Stimulated activated naive CD8-positive, alpha-beta T cell treated with anti-CD3 and anti-CD28 coated beads, Interleukin-15, Interleukin-2, amounts not matched to agents 100 ng/mL and 50 ng/mL, for 24 hours (primary cell): ENCODE measurements around the gene ZNF710.

Experiments
- H3K27ac Mint-ChIP-seq: one replicate; pipeline ENCODE4 v1.8.0; 2021; ENCODE audit warnings: mild to moderate bottlenecking, mixed read lengths
- H3K27me3 Mint-ChIP-seq: one replicate; pipeline ENCODE4 v1.8.0; 2021; ENCODE audit warnings: mixed read lengths
- H3K36me3 Mint-ChIP-seq: one replicate; pipeline ENCODE4 v1.8.0; 2021; ENCODE audit warnings: low read depth, mixed read lengths
- H3K4me1 Mint-ChIP-seq: one replicate; pipeline ENCODE4 v1.8.0; 2021; ENCODE audit warnings: low read depth, mixed read lengths
- H3K4me3 Mint-ChIP-seq: one replicate; pipeline ENCODE4 v1.8.0; 2021; ENCODE audit warnings: mild to moderate bottlenecking, mixed read lengths
- H3K9me3 Mint-ChIP-seq: one replicate; pipeline ENCODE4 v1.8.0; 2021; ENCODE audit warnings: mixed read lengths

ZNF710 gene

GRCh38 chr15:90003736-90004135, 2.6 kb downstream of the ZNF710 start:
- Mint-ChIP-seq H3K4me3 (peak overlapping the region; percentile 88), H3K27me3 (no peaks in the 10 kb centered on the region), H3K36me3 (peaks cover 16% of the 10 kb centered on the region), H3K4me1 (peaks cover 68% of the 10 kb centered on the region), H3K27ac (no peak overlapping the region), H3K9me3 (no peaks in the 10 kb centered on the region)

- peak overlapping the region; percentile 30 for H3K4me3 Mint-ChIP-seq
- no peak overlapping the region for H3K27ac Mint-ChIP-seq
- no peaks in the 10 kb centered on the region for H3K9me3 Mint-ChIP-seq
Observed at GRCh38 chr15:90004252-90004651, 3.1 kb downstream of the ZNF710 start.

GRCh38 chr15:90004671-90005070, 3.5 kb downstream of the ZNF710 start:
- Mint-ChIP-seq H3K27ac (peak overlapping the region; percentile 42), H3K4me1 (peaks cover 63% of the 10 kb centered on the region), H3K36me3 (peaks cover 21% of the 10 kb centered on the region), H3K27me3 (no peaks in the 10 kb centered on the region), H3K4me3 (peak overlapping the region; percentile 31), H3K9me3 (no peaks in the 10 kb centered on the region)

More at GRCh38 chr15:90004252-90004651, 3.1 kb downstream of the ZNF710 start:
- peaks cover 17% of the 10 kb centered on the region for H3K36me3 Mint-ChIP-seq
- H3K4me1 Mint-ChIP-seq = peaks cover 63% of the 10 kb centered on the region
- H3K27me3 Mint-ChIP-seq = no peaks in the 10 kb centered on the region

DNA sequence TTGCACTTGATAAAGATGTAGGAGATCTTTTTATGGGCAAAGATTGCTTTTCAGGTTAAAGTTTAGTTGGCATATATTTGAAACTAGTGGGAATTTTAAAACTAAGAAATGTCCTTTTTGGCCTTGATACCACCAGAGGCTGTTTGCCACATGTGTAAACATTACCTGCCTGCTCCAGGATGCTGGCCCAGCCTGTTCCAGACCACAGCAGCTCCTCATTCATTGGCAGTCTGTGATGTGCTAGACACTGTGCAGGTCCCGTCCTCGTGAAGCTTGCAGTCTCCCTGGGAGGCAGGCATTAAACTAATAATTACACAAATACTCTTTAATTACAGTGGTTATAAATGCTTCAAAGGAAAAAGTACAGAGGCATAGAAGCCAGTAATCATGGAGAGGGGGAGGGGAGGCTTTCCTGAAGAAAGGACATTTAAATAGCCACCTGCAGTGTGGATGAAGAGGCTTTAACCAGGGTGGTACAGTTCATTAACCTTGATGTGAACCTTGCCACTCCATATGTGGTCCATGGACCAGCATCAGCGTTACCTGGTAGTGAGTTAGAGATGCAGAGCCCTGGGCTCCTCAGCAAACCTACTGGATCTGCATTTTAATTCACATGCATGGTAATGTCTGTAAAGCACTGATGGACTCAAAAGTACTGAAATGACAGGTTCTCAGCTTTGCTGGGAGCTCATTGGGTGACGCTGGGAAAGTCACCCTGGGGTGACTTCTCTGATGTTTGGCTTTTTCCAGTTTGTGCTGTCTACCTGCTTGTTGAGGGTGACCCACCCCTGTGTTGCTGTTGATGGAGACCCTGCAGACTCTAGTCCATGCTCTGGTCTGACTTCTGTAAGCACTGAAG, 5.3 kb downstream of the ZNF710 start:
- H3K36me3 Mint-ChIP-seq = peaks cover 23% of the 10 kb centered on the region
- no peaks in the 10 kb centered on the region for H3K9me3 Mint-ChIP-seq
- H3K27ac Mint-ChIP-seq = no peak overlapping the region
- H3K27me3 Mint-ChIP-seq = no peaks in the 10 kb centered on the region
- peaks cover 59% of the 10 kb centered on the region for H3K4me1 Mint-ChIP-seq
- H3K4me3 Mint-ChIP-seq = no peak overlapping the region

GRCh38 chr15:90007076-90007460, 5.9 kb downstream of the ZNF710 start:
- Mint-ChIP-seq H3K36me3 (peaks cover 27% of the 10 kb centered on the region), H3K27me3 (no peaks in the 10 kb centered on the region), H3K4me3 (no peak overlapping the region), H3K9me3 (no peaks in the 10 kb centered on the region), H3K4me1 (peaks cover 59% of the 10 kb centered on the region), H3K27ac (no peak overlapping the region)

DNA sequence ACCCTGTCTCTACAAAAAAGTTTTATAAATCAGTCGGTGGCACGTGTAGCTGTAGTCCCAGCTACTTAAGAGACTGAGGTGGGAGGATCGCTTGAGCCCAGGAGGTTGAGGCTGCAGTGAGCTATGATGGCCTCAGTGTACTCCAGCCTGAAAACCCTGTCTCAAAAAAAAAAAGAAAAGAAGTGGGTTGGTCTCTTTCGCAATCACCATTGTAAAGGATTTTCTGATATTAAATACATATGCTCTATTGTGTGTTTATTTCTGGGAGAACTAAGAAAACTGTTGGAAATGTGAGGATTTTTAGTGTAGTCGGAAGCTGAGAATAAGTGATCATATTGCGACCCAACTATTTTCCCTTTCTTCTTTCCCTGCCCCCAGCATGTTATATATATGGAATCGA, 7.5 kb downstream of the ZNF710 start:
- Mint-ChIP-seq H3K4me1 (peaks cover 56% of the 10 kb centered on the region), H3K27ac (no peak overlapping the region), H3K36me3 (peaks cover 30% of the 10 kb centered on the region), H3K4me3 (no peak overlapping the region), H3K9me3 (no peaks in the 10 kb centered on the region), H3K27me3 (no peaks in the 10 kb centered on the region)

DNA sequence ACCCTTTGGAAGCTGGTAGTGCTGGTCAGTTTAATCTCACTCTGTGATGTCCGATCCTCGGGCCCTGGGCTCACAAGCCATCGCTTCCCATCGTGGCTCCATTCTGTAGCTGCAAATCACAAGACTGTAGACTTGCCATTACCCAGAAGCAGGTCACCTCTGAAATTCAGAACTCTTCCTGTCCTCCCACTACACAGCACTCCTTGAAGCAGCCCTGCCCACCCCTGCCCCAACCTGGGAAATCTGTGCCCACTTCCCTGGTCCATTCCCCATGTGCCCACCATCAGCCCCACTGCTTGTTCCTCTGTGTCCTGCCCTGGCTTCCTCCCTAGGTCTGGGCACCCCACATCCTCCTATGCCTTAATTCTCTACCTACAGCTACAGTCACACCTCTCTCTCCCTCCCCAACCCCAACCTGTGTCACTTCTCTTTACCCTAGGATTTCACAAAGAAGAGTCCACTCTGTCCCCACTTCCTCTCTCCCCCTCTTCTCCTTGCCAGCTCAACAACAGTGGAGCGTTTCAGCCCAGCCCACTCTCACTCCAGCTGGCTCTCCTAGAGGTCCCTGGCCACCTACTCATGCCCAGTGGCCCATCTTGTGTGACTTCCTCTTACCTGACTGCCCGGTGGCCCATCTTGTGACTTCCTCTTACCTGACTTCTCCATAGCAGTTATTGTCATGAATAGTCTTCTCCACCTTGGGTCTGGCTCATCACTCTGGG, 8.3 kb downstream of the ZNF710 start:
- H3K27ac Mint-ChIP-seq = peak overlapping the region; percentile 6

GRCh38 chr15:90011705-90012104, 10.6 kb downstream of the ZNF710 start:
- peaks cover 29% of the 10 kb centered on the region for H3K36me3 Mint-ChIP-seq
- H3K27ac Mint-ChIP-seq = no peak overlapping the region
- no peak overlapping the region for H3K4me3 Mint-ChIP-seq
- H3K9me3 Mint-ChIP-seq = no peaks in the 10 kb centered on the region
- peaks cover 39% of the 10 kb centered on the region for H3K4me1 Mint-ChIP-seq
- H3K27me3 Mint-ChIP-seq = no peaks in the 10 kb centered on the region

More for the DNA sequence above, 8.3 kb downstream of the ZNF710 start:
- H3K36me3 Mint-ChIP-seq = peaks cover 36% of the 10 kb centered on the region
- peaks cover 54% of the 10 kb centered on the region for H3K4me1 Mint-ChIP-seq
- no peaks in the 10 kb centered on the region for H3K9me3 Mint-ChIP-seq
- no peaks in the 10 kb centered on the region for H3K27me3 Mint-ChIP-seq
- no peak overlapping the region for H3K4me3 Mint-ChIP-seq

- H3K27me3 Mint-ChIP-seq = no peaks in the 10 kb centered on the region
- H3K4me3 Mint-ChIP-seq = peak overlapping the region; percentile 15
- peaks cover 29% of the 10 kb centered on the region for H3K36me3 Mint-ChIP-seq
- H3K4me1 Mint-ChIP-seq = peaks cover 37% of the 10 kb centered on the region
- H3K9me3 Mint-ChIP-seq = no peaks in the 10 kb centered on the region
- H3K27ac Mint-ChIP-seq = no peak overlapping the region
Observed at GRCh38 chr15:90013503-90013937, 12.4 kb downstream of the ZNF710 start.

- Mint-ChIP-seq H3K9me3 (no peaks in the 10 kb centered on the region), H3K27me3 (no peaks in the 10 kb centered on the region), H3K36me3 (peaks cover 20% of the 10 kb centered on the region), H3K4me3 (no peak overlapping the region), H3K27ac (no peak overlapping the region), H3K4me1 (peaks cover 35% of the 10 kb centered on the region)
Observed at GRCh38 chr15:90015294-90015693, 14.2 kb downstream of the ZNF710 start.

DNA sequence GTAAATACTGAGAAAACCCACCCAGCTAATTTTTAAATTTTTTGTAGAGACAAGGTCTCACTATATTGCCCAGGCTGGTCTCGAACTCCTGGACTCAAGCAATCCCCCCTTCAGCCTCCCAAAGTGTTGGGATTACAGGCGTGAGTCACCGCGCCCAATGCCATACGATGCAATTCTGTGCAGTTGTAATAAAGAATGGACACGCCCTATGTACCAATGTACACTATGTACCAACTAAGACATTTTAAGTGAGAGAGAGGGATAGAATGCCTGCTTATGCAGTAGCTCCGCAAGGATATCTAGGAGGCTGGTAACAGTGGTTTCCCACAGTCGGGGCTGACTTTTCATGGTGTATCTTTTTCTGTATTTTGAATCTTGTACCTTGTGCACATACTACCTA, 14.6 kb downstream of the ZNF710 start:
- H3K27ac Mint-ChIP-seq = no peak overlapping the region
- H3K4me1 Mint-ChIP-seq = peaks cover 35% of the 10 kb centered on the region
- no peak overlapping the region for H3K4me3 Mint-ChIP-seq
- H3K9me3 Mint-ChIP-seq = no peaks in the 10 kb centered on the region
- peaks cover 20% of the 10 kb centered on the region for H3K36me3 Mint-ChIP-seq
- no peaks in the 10 kb centered on the region for H3K27me3 Mint-ChIP-seq

DNA sequence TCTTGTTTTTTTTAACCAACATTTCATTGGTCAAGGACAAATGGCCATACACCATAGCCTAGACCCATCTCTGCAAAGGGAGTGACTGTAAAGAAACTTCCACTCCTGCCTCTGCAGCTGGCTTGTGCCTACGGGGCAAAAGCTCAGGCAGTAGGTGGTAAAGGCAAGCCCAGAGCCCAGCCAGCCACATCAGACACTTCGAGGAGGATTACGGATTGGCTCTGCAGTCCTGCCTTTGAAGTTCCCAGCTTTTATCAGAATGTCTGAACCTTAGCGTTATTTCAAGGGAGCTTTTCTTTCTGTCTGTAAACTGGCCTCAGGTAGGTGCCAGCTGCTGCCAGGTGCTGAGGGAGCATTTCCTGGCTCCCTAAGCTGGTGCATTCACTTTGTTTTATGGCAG, 15.6 kb downstream of the ZNF710 start:
- no peak overlapping the region for H3K4me3 Mint-ChIP-seq
- H3K4me1 Mint-ChIP-seq = peaks cover 35% of the 10 kb centered on the region
- H3K9me3 Mint-ChIP-seq = no peaks in the 10 kb centered on the region
- H3K27me3 Mint-ChIP-seq = no peaks in the 10 kb centered on the region
- peaks cover 14% of the 10 kb centered on the region for H3K36me3 Mint-ChIP-seq
- H3K27ac Mint-ChIP-seq = no peak overlapping the region

DNA sequence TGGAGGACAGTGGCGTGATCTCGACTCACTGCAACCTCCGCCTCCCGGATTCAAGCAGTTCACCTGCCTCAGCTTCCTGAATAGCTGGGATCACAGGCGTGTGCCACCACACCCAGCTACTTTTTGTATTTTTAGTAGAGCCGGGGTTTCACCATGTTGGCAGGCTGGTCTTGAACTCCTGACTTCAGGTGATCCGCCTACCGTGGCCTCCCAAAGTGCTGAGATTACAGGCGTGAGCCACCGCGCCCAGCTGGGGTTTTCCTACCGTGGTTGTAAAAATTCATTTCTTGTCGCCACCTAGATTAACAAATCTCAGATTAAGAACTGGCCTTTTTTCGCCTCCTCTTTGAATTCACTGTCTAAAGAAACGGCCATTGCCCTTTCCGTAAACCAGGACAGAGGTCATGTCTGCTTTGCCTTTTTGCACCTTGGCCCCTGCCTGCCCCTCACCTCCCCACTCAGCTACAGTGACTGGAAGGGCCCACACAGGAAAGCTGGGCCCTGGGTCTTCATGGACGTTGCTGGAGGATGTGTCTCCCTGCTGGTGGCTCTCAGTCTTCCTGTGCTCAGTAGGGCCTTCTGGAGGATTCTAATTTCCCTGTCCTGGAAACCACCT, 17.2 kb downstream of the ZNF710 start:
- no peak overlapping the region for H3K27ac Mint-ChIP-seq
- H3K4me1 Mint-ChIP-seq = peaks cover 28% of the 10 kb centered on the region
- H3K9me3 Mint-ChIP-seq = no peaks in the 10 kb centered on the region
- peaks cover 8% of the 10 kb centered on the region for H3K36me3 Mint-ChIP-seq
- no peaks in the 10 kb centered on the region for H3K27me3 Mint-ChIP-seq
- no peak overlapping the region for H3K4me3 Mint-ChIP-seq

DNA sequence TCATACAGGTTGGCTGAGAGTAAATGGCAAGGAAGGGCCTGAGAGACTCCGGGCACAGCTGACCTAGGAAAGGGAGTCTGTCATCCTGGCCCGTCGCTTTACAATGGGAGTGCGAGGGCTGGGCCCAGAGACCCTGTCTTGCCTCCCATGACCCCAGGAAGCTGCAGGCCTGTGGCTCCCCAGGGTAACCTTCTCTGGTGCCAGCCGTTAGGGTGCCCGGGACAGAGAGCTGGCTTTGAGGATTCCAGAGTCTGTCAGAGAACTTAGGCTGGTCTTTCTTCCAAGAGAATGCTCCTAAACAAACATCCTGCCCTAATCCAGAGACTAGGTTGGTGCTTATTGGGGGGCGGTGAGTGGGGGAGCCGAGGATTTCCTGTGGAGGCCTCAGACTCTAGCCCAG, 18.5 kb downstream of the ZNF710 start:
- peaks cover 18% of the 10 kb centered on the region for H3K4me1 Mint-ChIP-seq
- H3K27ac Mint-ChIP-seq = no peak overlapping the region
- H3K36me3 Mint-ChIP-seq = no peaks in the 10 kb centered on the region
- H3K9me3 Mint-ChIP-seq = no peaks in the 10 kb centered on the region
- no peak overlapping the region for H3K4me3 Mint-ChIP-seq
- H3K27me3 Mint-ChIP-seq = no peaks in the 10 kb centered on the region
